Adrenal gland (tissue), 12 donors: ENCODE results near the gene DOCK9. TPM values are rescaled to one million over a fixed set of nuclear protein-coding genes. Genes with fewer than 3 reads are reported as not detected.

Source experiments
- DNase-seq, 7 donors: peaks; one replicate each; pipeline ENCODE4 v3.0.0-alpha.2; 2019 to 2020
- H3K27ac ChIP-seq, 5 donors: fragments of 200-600 bp; sonication (generic) in 4 of 5; 1 replicate in 3 of 5; 2 replicates in 2 of 5; pipeline versions ENCODE4 v1.5.1 to v1.8.0; 2016 to 2020; ENCODE audit warnings: mild to moderate bottlenecking in 1 of 5
- H3K27me3 ChIP-seq: fragments of 200-600 bp; 2 replicates; pipeline ENCODE4 v1.8.0; 2021
- H3K36me3 ChIP-seq, 2 donors: fragments of 200-600 bp; replicated peaks in 1 of 2; 1 replicate in 1 of 2; 2 replicates in 1 of 2; pipeline versions ENCODE4 v1.5.1 to v1.8.0; 2018 to 2022
- H3K4me1 ChIP-seq, 2 donors: fragments of 200-600 bp; replicated peaks in 1 of 2; 1 replicate in 1 of 2; 2 replicates in 1 of 2; pipeline versions ENCODE4 v1.5.1 to v1.8.0; 2018 to 2021
- H3K4me3 ChIP-seq, 4 donors: fragments of 200-600 bp; sonication (generic) in 3 of 4; one replicate each; pipeline ENCODE4 v1.5.1; 2016 to 2018
- H3K9me3 ChIP-seq, 3 donors: fragments of 200-600 bp; sonication (generic) in 1 of 3; replicated peaks in 1 of 3; 1 replicate in 2 of 3; 2 replicates in 1 of 3; pipeline versions ENCODE4 v1.5.1 to v1.8.0; 2016 to 2021
- CTCF ChIP-seq, 6 experiments: fragments of 450-650 bp in 4 of 6; fragments of 200-600 bp in 2 of 6; sonication (generic) in 1 of 6; IDR thresholded peaks; 1 replicate in 5 of 6; 2 replicates in 1 of 6; pipeline versions ENCODE4 v1.5.1 to v1.8.0; 2016 to 2021; ENCODE audit warnings: antibody characterized with exemption in 6 of 6, mild to moderate bottlenecking in 2 of 6, moderate library complexity in 1 of 6
- POLR2A ChIP-seq, 2 donors: fragments of 450-650 bp; IDR thresholded peaks; one replicate each; pipeline ENCODE4 v1.6.1; 2017; ENCODE audit warnings: antibody characterized with exemption in 2 of 2, mild to moderate bottlenecking in 2 of 2, moderate library complexity in 1 of 2
- WGBS, 4 donors: extraction: QIAGEN DNeasy Blood & Tissue Kit in 2 of 4; methylation state at CpG; one replicate each; pipeline versions ENCODE4 v1.1.5 to v1.1.7; 2013 to 2017; 5-methylcytosine and 5-hydroxymethylcytosine counted together
- intact Hi-C, 2 donors: fragments of 100-400 bp; cut with DNase I; formaldehyde crosslinking; loops; one replicate each; pipeline versions ENCODE4 v1.14.1 to v1.15.0; 2022 to 2023
- polyA plus RNA-seq, 3 donors: library from polyadenylated mRNA; stranded (reverse); fragments of 200-250 nt in 2 of 3; fragments of 350-450 nt in 1 of 3; fragmentation: Illumina TruSeq in 1 of 3; extraction: RNeasy Lipid Tissue Mini Kit (QIAGEN cat#74804) in 1 of 3; gene quantifications; one replicate each; pipeline ENCODE4 v1.2.3, GENCODE V29; 2013 to 2014
- total RNA-seq, 9 donors: library from RNA; depleted of rRNA in 4 of 9; stranded (reverse); fragments of >200 nt in 4 of 9; fragments of 120-200 nt in 1 of 9; fragmentation: NEBNext Ultra II Directional in 1 of 9; extraction: Animal tissue kit (Norgen Biotek cat#: 25700) in 1 of 9; gene quantifications; one replicate each; pipeline versions ENCODE4 v1.1.0 to v1.2.4, GENCODE V29; 2013 to 2023
- donor health status: healthy with polysubstance abuse.
- donor health status: Bipolar disorder and iron deficiency.
- donor health status: DM: yes; HTN: yes; CAD: no.
- donor health status: DM: no; HTN: no; CAD: no.
- donor health status: DM: no; HTN: no; CAD: no.
- donor health status: DM: yes; HTN: yes; CAD: no.

DOCK9 gene
- total and polyA plus RNA-seq, 12 donors: 16.2 to 83.4 (median 51.9) TPM

GRCh38 chr13:98985591-98985990 lies 7.7 kb upstream of the DOCK9 start:
- Histone ChIP-seq H3K27me3 (no peaks in the 10 kb centered on the region), H3K4me1 (no peaks in the 10 kb centered on the region), H3K36me3 (no peaks in the 10 kb centered on the region), H3K27ac (no peak overlapping the region), H3K4me3 (no peak overlapping the region), H3K9me3 (no peaks in the 10 kb centered on the region)
- intact Hi-C loops: no loop called here
- DNase-seq: no peak
- TF ChIP-seq POLR2A (IDR thresholded peaks at IDR 0.05) (no peak), CTCF (IDR thresholded peaks at IDR 0.05) (no peak)
- 89 to 96% (median 93%) methylated on average over 6 of the region's 6 CpGs for WGBS, 4 donors

- Histone ChIP-seq H3K4me3 (no peak overlapping the region), H3K9me3 (no peaks in the 10 kb centered on the region), H3K27me3 (no peaks in the 10 kb centered on the region), H3K27ac (no peak overlapping the region), H3K4me1 (no peaks in the 10 kb centered on the region), H3K36me3 (no peaks in the 10 kb centered on the region)
- intact Hi-C loops: no loop called here
- no peak for DNase-seq
- no peak for TF ChIP-seq POLR2A (IDR thresholded peaks at IDR 0.05)
- TF ChIP-seq CTCF (IDR thresholded peaks at IDR 0.05): no peak
- WGBS, 4 donors: 89 to 95% (median 90%) methylated on average over 4 of the region's 4 CpGs
These were observed 7.1 kb upstream of the DOCK9 start for GRCh38 chr13:98984983-98985382.

- Histone ChIP-seq H3K9me3 (no peaks in the 10 kb centered on the region), H3K4me3 (no peak overlapping the region), H3K36me3 (no peaks in the 10 kb centered on the region), H3K27me3 (no peaks in the 10 kb centered on the region), H3K4me1 (no peaks in the 10 kb centered on the region), H3K27ac (no peak overlapping the region)
- TF ChIP-seq POLR2A (IDR thresholded peaks at IDR 0.05) (no peak), CTCF (IDR thresholded peaks at IDR 0.05) (no peak)
- WGBS, 4 donors: 93 to 100% (median 96%) methylated on average over 2 of the region's 2 CpGs
- intact Hi-C loops: no loop called here
- no peak for DNase-seq
These were observed 6.3 kb upstream of the DOCK9 start for GRCh38 chr13:98984118-98984517.

GRCh38 chr13:98983182-98983581 lies 5.3 kb upstream of the DOCK9 start:
- no peak overlapping the region for H3K4me3 ChIP-seq
- H3K36me3 ChIP-seq: no peaks in the 10 kb centered on the region
- no peak for DNase-seq
- 72 to 87% (median 80%) methylated on average over 5 of the region's 5 CpGs for WGBS, 4 donors
- peaks cover 0 to 6% of the 10 kb centered on the region in 2 donors for H3K4me1 ChIP-seq
- intact Hi-C loops: no loop called here
- TF ChIP-seq CTCF (IDR thresholded peaks at IDR 0.05) (no peak), POLR2A (IDR thresholded peaks at IDR 0.05) (no peak)
- H3K9me3 ChIP-seq: no peaks in the 10 kb centered on the region
- no peaks in the 10 kb centered on the region for H3K27me3 ChIP-seq
- H3K27ac ChIP-seq: no peak overlapping the region
